Measurements from ENCODE around the gene PCDH12. TPM values are rescaled to one million over a fixed set of nuclear protein-coding genes. Genes with fewer than 3 reads are reported as not detected.
A peak's percentile ranks its signal among the peaks of the same experiment; 100 is the strongest.
"Not testable (repeated sequence)": the region's sequence is repeated elsewhere in the genome, so short reads cannot be mapped to it uniquely, and the experiment has no call there.

The PCDH12 gene
- total RNA-seq, 2 donors from 2014 or later: 0.28 to 1.3 TPM

- no peaks in the 10 kb centered on the region for H3K36me3 Mint-ChIP-seq
Observed at GRCh38 chr5:141941307-141941706, 16.7 kb downstream of the PCDH12 start.

GRCh38 chr5:141940695-141941271 is 17.2 kb downstream of the PCDH12 start:
- no peaks in the 10 kb centered on the region for H3K27me3 Mint-ChIP-seq
- H3K4me1 Mint-ChIP-seq (ENCODE audit: low read depth in 2 of 2): peaks cover 18 to 24% of the 10 kb centered on the region in 2 donors
- H3K4me3 Mint-ChIP-seq: no peak overlapping the region
- ATAC-seq: peak; percentile 49 to 66
- peak overlapping the region; percentile 74 to 88 for H3K27ac Mint-ChIP-seq
- DNase-seq (ENCODE audit: low spot score): no peak
- H3K36me3 Mint-ChIP-seq: peaks cover 3% of the 10 kb centered on the region
- H3K9me3 Mint-ChIP-seq: no peaks in the 10 kb centered on the region

More at GRCh38 chr5:141941307-141941706, 16.7 kb downstream of the PCDH12 start:
- no peaks in the 10 kb centered on the region for H3K27me3 Mint-ChIP-seq
- H3K4me3 Mint-ChIP-seq: no peak overlapping the region
- H3K9me3 Mint-ChIP-seq: no peaks in the 10 kb centered on the region
- ATAC-seq (peak in 1 of 2 donors; percentile 28), DNase-seq (ENCODE audit: low spot score) (no peak)
- peak overlapping the region; percentile 74 to 88 for H3K27ac Mint-ChIP-seq
- peaks cover 18 to 24% of the 10 kb centered on the region in 2 donors for H3K4me1 Mint-ChIP-seq (ENCODE audit: low read depth in 2 of 2)

GRCh38 chr5:141935538-141935937 is 22.5 kb downstream of the PCDH12 start:
- DNase-seq (ENCODE audit: low spot score): no peak
- no peak for ATAC-seq
- no peaks in the 10 kb centered on the region for H3K27me3 Mint-ChIP-seq
- no peak overlapping the region for H3K4me3 Mint-ChIP-seq
- peaks cover 30% of the 10 kb centered on the region for H3K36me3 Mint-ChIP-seq
- H3K9me3 Mint-ChIP-seq: no peaks in the 10 kb centered on the region
- H3K27ac Mint-ChIP-seq: no peak overlapping the region
- peaks cover 1 to 6% of the 10 kb centered on the region in 2 donors for H3K4me1 Mint-ChIP-seq (ENCODE audit: low read depth in 2 of 2)

GRCh38 chr5:141934099-141934844 is 23.7 kb downstream of the PCDH12 start:
- no peaks in the 10 kb centered on the region for H3K9me3 Mint-ChIP-seq
- H3K27me3 Mint-ChIP-seq: no peaks in the 10 kb centered on the region
- no peak for DNase-seq (ENCODE audit: low spot score)
- ATAC-seq: no peak
- no peak overlapping the region for H3K27ac Mint-ChIP-seq
- H3K4me1 Mint-ChIP-seq (ENCODE audit: low read depth in 2 of 2): peaks cover 0 to 4% of the 10 kb centered on the region in 2 donors
- H3K4me3 Mint-ChIP-seq: no peak overlapping the region
- peaks cover 30% of the 10 kb centered on the region for H3K36me3 Mint-ChIP-seq

GRCh38 chr5:141933151-141933550 is 24.9 kb downstream of the PCDH12 start:
- DNase-seq (ENCODE audit: low spot score) (no peak), ATAC-seq (no peak)

GRCh38 chr5:141931694-141932093 is 26.3 kb downstream of the PCDH12 start:
- Mint-ChIP-seq H3K36me3 (peaks cover 50% of the 10 kb centered on the region), H3K4me1 (ENCODE audit: low read depth in 2 of 2) (peaks cover 6 to 11% of the 10 kb centered on the region in 2 donors), H3K4me3 (no peak overlapping the region), H3K27ac (no peak overlapping the region), H3K27me3 (no peaks in the 10 kb centered on the region), H3K9me3 (no peaks in the 10 kb centered on the region)
- no peak for DNase-seq (ENCODE audit: low spot score)
- ATAC-seq: no peak

More at GRCh38 chr5:141933151-141933550, 24.9 kb downstream of the PCDH12 start:
- H3K36me3 Mint-ChIP-seq: peaks cover 35% of the 10 kb centered on the region
- no peak overlapping the region for H3K27ac Mint-ChIP-seq
- H3K27me3 Mint-ChIP-seq: no peaks in the 10 kb centered on the region
- H3K4me1 Mint-ChIP-seq (ENCODE audit: low read depth in 2 of 2): peaks cover 0 to 7% of the 10 kb centered on the region in 2 donors
- H3K4me3 Mint-ChIP-seq: no peak overlapping the region
- no peaks in the 10 kb centered on the region for H3K9me3 Mint-ChIP-seq

- Mint-ChIP-seq H3K4me3 (no peak overlapping the region), H3K9me3 (no peaks in the 10 kb centered on the region), H3K27me3 (no peaks in the 10 kb centered on the region), H3K27ac (no peak overlapping the region), H3K4me1 (ENCODE audit: low read depth in 2 of 2) (peaks cover 15% of the 10 kb centered on the region in 2 donors), H3K36me3 (peaks cover 48% of the 10 kb centered on the region)
- ATAC-seq: no peak
- no peak for DNase-seq (ENCODE audit: low spot score)
Observed at GRCh38 chr5:141929398-141930058, 28.5 kb downstream of the PCDH12 start.

GRCh38 chr5:141928051-141928450 is 30.0 kb downstream of the PCDH12 start:
- no peaks in the 10 kb centered on the region for H3K9me3 Mint-ChIP-seq
- peaks cover 24 to 26% of the 10 kb centered on the region in 2 donors for H3K4me1 Mint-ChIP-seq (ENCODE audit: low read depth in 2 of 2)
- peaks cover 48% of the 10 kb centered on the region for H3K36me3 Mint-ChIP-seq
- no peaks in the 10 kb centered on the region for H3K27me3 Mint-ChIP-seq
- H3K27ac Mint-ChIP-seq: peak overlapping the region in 1 of 2 donors; percentile 43
- no peak for ATAC-seq
- DNase-seq (ENCODE audit: low spot score): no peak
- H3K4me3 Mint-ChIP-seq: no peak overlapping the region

- DNase-seq (ENCODE audit: low spot score) (no peak), ATAC-seq (no peak)
- Mint-ChIP-seq H3K36me3 (peaks cover 38% of the 10 kb centered on the region), H3K4me3 (no peak overlapping the region), H3K27ac (peak overlapping the region in 1 of 2 donors; percentile 6), H3K27me3 (no peaks in the 10 kb centered on the region), H3K4me1 (ENCODE audit: low read depth in 2 of 2) (peaks cover 24 to 26% of the 10 kb centered on the region in 2 donors), H3K9me3 (no peaks in the 10 kb centered on the region)
Observed at GRCh38 chr5:141926434-141926833, 31.6 kb downstream of the PCDH12 start.

- Mint-ChIP-seq H3K4me1 (ENCODE audit: low read depth in 2 of 2) (peaks cover 23 to 24% of the 10 kb centered on the region in 2 donors), H3K36me3 (peaks cover 26% of the 10 kb centered on the region), H3K27ac (peak within 1 kb of the TSS; percentile 94 to 95), H3K27me3 (no peaks in the 10 kb centered on the region), H3K4me3 (peak within 1 kb of the TSS; percentile 95), H3K9me3 (no peaks in the 10 kb centered on the region)
- ATAC-seq (peak; percentile 97 to 98), DNase-seq (ENCODE audit: low spot score) (peak; percentile 95)
Observed at GRCh38 chr5:141923448-141924313, 34.3 kb downstream of the PCDH12 start, which contains the start of gene DELE1. TSS of gene DELE1 (plus strand) at chr5:141923871. CDS start at chr5:141923942, 71 bp downstream.

- not testable (repeated sequence) for H3K27me3 Mint-ChIP-seq; DNase-seq (ENCODE audit: low spot score); H3K9me3 Mint-ChIP-seq; ATAC-seq
- Mint-ChIP-seq H3K36me3 (peaks cover 22% of the 10 kb centered on the region), H3K4me3 (peak overlapping the region; percentile 95), H3K27ac (peak overlapping the region; percentile 94 to 95), H3K4me1 (ENCODE audit: low read depth in 2 of 2) (peaks cover 23 to 24% of the 10 kb centered on the region in 2 donors)
Observed at GRCh38 chr5:141922827-141923447, 35.1 kb downstream of the PCDH12 start.

- no peak for ATAC-seq
- peaks cover 10 to 17% of the 10 kb centered on the region in 2 donors for H3K27me3 Mint-ChIP-seq
- peak overlapping the region; percentile 59 for H3K4me3 Mint-ChIP-seq
- peak overlapping the region in 1 of 2 donors; percentile 33 for H3K27ac Mint-ChIP-seq
- H3K4me1 Mint-ChIP-seq (ENCODE audit: low read depth in 2 of 2): peaks cover 15% of the 10 kb centered on the region in 2 donors
- peaks cover 4% of the 10 kb centered on the region for H3K36me3 Mint-ChIP-seq
- DNase-seq (ENCODE audit: low spot score): no peak
- H3K9me3 Mint-ChIP-seq: no peaks in the 10 kb centered on the region
Observed at GRCh38 chr5:141920771-141921170, 37.2 kb downstream of the PCDH12 start.
